SK-N-SH treated with all-trans-retinoic acid at 6 μM for 48 hours (cell line): Measurements from ENCODE around the gene PRSS36.
A peak's percentile ranks its signal among the peaks of the same experiment; 100 is the strongest.

Experiments
- ATAC-seq: fragments of 200-7000 bp; cut with Tn5 transposase; 3 replicates; pipeline ENCODE4 v1.9.1; 2020; ENCODE audit warnings: mild to moderate bottlenecking, moderate library complexity
- BACH2 ChIP-seq: fragments of 250-450 bp; sonication (Bioruptor Pico); IDR thresholded peaks from 2 replicates; pipeline ENCODE4 v1.9.0; 2021; ENCODE audit warnings: mild to moderate bottlenecking, borderline replicate concordance
- CSDC2 ChIP-seq: fragments of 250-450 bp; sonication (Bioruptor Pico); IDR thresholded peaks from 2 replicates; pipeline ENCODE4 v1.5.0; 2020; ENCODE audit warnings: mild to moderate bottlenecking, moderate library complexity
- ESRRG ChIP-seq: fragments of 250-450 bp; sonication (Bioruptor Pico); IDR thresholded peaks from 2 replicates; pipeline ENCODE4 v1.6.1; 2021; ENCODE audit warnings: mild to moderate bottlenecking
- GLIS3 ChIP-seq: fragments of 250-450 bp; sonication (Bioruptor Pico); IDR thresholded peaks from 2 replicates; pipeline ENCODE4 v1.5.0; 2020; ENCODE audit warnings: mild to moderate bottlenecking, moderate library complexity
- ISL1 ChIP-seq: fragments of 250-450 bp; sonication (Bioruptor Pico); IDR thresholded peaks from 2 replicates; pipeline ENCODE4 v2.1.2; 2022; ENCODE audit warnings: mild to moderate bottlenecking, moderate library complexity
- OSR1 ChIP-seq: fragments of 250-450 bp; sonication (Bioruptor Pico); IDR thresholded peaks from 2 replicates; pipeline ENCODE4 v1.8.0; 2022; ENCODE audit warnings: moderate library complexity, mild to moderate bottlenecking, inconsistent platforms
- PPARA ChIP-seq: fragments of 250-450 bp; sonication (Bioruptor Pico); IDR thresholded peaks from 2 replicates; pipeline ENCODE4 v1.5.0; 2020; ENCODE audit warnings: mild to moderate bottlenecking, borderline replicate concordance
- RARB ChIP-seq: fragments of 250-450 bp; sonication (Bioruptor Pico); IDR thresholded peaks from 2 replicates; pipeline ENCODE4 v1.8.0; 2021; ENCODE audit warnings: mild to moderate bottlenecking, moderate library complexity
- SNAI2 ChIP-seq: fragments of 250-450 bp; sonication (Bioruptor Pico); IDR thresholded peaks from 2 replicates; pipeline ENCODE4 v1.5.0; 2020; ENCODE audit warnings: mild to moderate bottlenecking, moderate library complexity
- TCF4 ChIP-seq: fragments of 250-450 bp; sonication (Bioruptor Pico); IDR thresholded peaks from 2 replicates; pipeline ENCODE4 v1.8.0; 2021; ENCODE audit warnings: mild to moderate bottlenecking, moderate library complexity, borderline replicate concordance
- TOX ChIP-seq: fragments of 250-450 bp; sonication (Bioruptor Pico); IDR thresholded peaks from 2 replicates; pipeline ENCODE4 v1.8.0; 2021; ENCODE audit warnings: mild to moderate bottlenecking, moderate library complexity, borderline replicate concordance
- ZC3H10 ChIP-seq: fragments of 250-450 bp; sonication (Bioruptor Pico); IDR thresholded peaks from 2 replicates; pipeline ENCODE4 v1.5.1; 2021; ENCODE audit warnings: mild to moderate bottlenecking, moderate library complexity
- ZFP3 ChIP-seq: fragments of 250-450 bp; sonication (Bioruptor Pico); IDR thresholded peaks from 2 replicates; pipeline ENCODE4 v1.5.0; 2020; ENCODE audit warnings: mild to moderate bottlenecking, moderate library complexity
- ZFP30 ChIP-seq: fragments of 450-650 bp; formaldehyde crosslinking; IDR thresholded peaks from 2 replicates; pipeline ENCODE4 v1.5.0; 2022; ENCODE audit warnings: mild to moderate bottlenecking, moderate library complexity
- ZNF565 ChIP-seq: fragments of 450-650 bp; formaldehyde crosslinking; conservative IDR thresholded peaks from 2 replicates; pipeline ENCODE4 v1.5.0; 2020; ENCODE audit warnings: low read depth, mild to moderate bottlenecking, moderate library complexity
- ZNF70 ChIP-seq: fragments of 450-650 bp; formaldehyde crosslinking; IDR thresholded peaks from 2 replicates; pipeline ENCODE4 v1.5.0; 2020; ENCODE audit warnings: mild to moderate bottlenecking, moderate library complexity
- ZNF8 ChIP-seq: fragments of 450-650 bp; formaldehyde crosslinking; IDR thresholded peaks from 2 replicates; pipeline ENCODE4 v1.5.0; 2020; ENCODE audit warnings: mild to moderate bottlenecking, moderate library complexity
- TF ChIP-seq, protein P1 (sequence below): fragments of 250-450 bp; sonication (Bioruptor Pico); IDR thresholded peaks from 2 replicates; pipeline ENCODE4 v1.5.0; 2020; ENCODE audit warnings: mild to moderate bottlenecking, moderate library complexity
- TF ChIP-seq, protein P2 (sequence below): fragments of 250-450 bp; sonication (Bioruptor Pico); IDR thresholded peaks from 2 replicates; pipeline ENCODE4 v1.5.1; 2020; ENCODE audit warnings: low read depth, mild to moderate bottlenecking, moderate library complexity
- TF ChIP-seq, protein P3 (sequence below): fragments of 250-450 bp; sonication (Bioruptor Pico); IDR thresholded peaks from 2 replicates; pipeline ENCODE4 v1.8.0; 2020; ENCODE audit warnings: mild to moderate bottlenecking, moderate library complexity, borderline replicate concordance
- TF ChIP-seq, protein P4 (sequence below): fragments of 250-450 bp; sonication (Bioruptor Pico); IDR thresholded peaks from 2 replicates; pipeline ENCODE4 v1.8.0; 2021; ENCODE audit warnings: low read depth, mild to moderate bottlenecking, moderate library complexity, borderline replicate concordance
- TF ChIP-seq, protein P5 (sequence below): fragments of 250-450 bp; sonication (Bioruptor Pico); IDR thresholded peaks from 2 replicates; pipeline ENCODE4 v1.5.1; 2021; ENCODE audit warnings: mild to moderate bottlenecking, moderate library complexity

The PRSS36 gene

DNA sequence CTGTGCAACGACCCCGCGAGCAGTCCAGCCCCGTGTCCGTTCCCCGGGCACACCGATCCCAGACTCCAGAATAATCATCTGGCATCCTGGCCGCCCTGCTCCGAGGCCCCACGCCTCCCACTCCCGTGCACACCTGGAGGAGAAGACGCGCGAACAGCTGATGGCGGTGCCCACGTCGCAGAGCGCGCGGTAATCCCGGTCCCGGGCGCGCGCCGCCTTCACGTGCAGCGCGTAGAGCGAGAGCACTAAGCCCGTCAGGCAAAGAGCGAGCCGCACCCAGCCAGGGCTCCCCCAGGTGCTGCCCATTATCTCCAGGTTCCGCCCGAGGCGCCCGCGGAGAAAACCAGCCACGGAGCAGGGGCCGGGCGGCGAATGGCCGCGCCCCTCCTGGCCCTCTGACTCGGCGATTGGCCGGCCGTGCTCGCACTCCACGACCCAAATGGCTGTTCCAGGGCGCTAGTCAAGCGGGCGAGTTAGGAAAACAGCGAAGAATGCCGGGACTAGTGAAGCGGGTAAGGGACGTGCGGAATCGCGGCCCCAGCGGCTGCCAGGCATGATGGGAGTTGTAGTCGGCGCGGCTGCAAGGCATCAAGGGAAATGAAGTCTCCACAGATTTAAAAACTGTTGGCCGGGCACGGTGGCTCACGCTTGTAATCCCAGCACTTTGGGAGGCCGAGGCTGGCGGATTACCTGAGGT lies 55.3 kb downstream of the PRSS36 start, which contains the start of gene VKORC1:
TSS of gene VKORC1 (minus strand) at position 374 of the 697 bp plus-strand sequence. CDS start at position 306, 68 bp downstream.
- TF ChIP-seq TOX (CRISPR knock-in tag) (no peak), ZFP30 (no peak), TCF4 (CRISPR knock-in tag) (no peak)
- TF ChIP-seq, protein P1, sequence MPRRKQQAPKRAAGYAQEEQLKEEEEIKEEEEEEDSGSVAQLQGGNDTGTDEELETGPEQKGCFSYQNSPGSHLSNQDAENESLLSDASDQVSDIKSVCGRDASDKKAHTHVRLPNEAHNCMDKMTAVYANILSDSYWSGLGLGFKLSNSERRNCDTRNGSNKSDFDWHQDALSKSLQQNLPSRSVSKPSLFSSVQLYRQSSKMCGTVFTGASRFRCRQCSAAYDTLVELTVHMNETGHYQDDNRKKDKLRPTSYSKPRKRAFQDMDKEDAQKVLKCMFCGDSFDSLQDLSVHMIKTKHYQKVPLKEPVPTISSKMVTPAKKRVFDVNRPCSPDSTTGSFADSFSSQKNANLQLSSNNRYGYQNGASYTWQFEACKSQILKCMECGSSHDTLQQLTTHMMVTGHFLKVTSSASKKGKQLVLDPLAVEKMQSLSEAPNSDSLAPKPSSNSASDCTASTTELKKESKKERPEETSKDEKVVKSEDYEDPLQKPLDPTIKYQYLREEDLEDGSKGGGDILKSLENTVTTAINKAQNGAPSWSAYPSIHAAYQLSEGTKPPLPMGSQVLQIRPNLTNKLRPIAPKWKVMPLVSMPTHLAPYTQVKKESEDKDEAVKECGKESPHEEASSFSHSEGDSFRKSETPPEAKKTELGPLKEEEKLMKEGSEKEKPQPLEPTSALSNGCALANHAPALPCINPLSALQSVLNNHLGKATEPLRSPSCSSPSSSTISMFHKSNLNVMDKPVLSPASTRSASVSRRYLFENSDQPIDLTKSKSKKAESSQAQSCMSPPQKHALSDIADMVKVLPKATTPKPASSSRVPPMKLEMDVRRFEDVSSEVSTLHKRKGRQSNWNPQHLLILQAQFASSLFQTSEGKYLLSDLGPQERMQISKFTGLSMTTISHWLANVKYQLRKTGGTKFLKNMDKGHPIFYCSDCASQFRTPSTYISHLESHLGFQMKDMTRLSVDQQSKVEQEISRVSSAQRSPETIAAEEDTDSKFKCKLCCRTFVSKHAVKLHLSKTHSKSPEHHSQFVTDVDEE (CRISPR knock-in tag), result 0 out of 2 replicates have a peak, but pooled peaks have one; percentile 17
- ATAC-seq, result peak; percentile 97

DNA sequence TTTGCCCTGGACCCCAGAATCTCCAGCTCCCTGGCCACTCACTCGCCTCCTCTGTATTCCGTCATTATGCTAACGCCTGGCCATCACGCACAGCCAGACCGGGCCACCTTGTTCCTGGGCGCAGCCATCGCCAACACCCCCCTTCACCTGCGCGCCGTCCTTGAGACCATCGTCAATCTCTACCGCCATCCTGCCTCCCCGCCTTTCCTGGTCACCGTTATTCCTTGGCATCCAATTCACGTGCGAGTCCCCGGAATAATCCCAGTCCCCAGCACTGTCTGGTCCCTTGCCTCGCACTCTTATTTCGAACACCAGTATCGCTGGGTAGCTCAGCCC lies 55.8 kb downstream of the PRSS36 start:
- TF ChIP-seq, protein P2, sequence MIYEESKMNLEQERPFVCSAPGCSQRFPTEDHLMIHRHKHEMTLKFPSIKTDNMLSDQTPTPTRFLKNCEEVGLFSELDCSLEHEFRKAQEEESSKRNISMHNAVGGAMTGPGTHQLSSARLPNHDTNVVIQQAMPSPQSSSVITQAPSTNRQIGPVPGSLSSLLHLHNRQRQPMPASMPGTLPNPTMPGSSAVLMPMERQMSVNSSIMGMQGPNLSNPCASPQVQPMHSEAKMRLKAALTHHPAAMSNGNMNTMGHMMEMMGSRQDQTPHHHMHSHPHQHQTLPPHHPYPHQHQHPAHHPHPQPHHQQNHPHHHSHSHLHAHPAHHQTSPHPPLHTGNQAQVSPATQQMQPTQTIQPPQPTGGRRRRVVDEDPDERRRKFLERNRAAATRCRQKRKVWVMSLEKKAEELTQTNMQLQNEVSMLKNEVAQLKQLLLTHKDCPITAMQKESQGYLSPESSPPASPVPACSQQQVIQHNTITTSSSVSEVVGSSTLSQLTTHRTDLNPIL (CRISPR knock-in tag), result no peak
- TF ChIP-seq CSDC2 (CRISPR knock-in tag), result no peak
- ATAC-seq, result peak; percentile 46

DNA sequence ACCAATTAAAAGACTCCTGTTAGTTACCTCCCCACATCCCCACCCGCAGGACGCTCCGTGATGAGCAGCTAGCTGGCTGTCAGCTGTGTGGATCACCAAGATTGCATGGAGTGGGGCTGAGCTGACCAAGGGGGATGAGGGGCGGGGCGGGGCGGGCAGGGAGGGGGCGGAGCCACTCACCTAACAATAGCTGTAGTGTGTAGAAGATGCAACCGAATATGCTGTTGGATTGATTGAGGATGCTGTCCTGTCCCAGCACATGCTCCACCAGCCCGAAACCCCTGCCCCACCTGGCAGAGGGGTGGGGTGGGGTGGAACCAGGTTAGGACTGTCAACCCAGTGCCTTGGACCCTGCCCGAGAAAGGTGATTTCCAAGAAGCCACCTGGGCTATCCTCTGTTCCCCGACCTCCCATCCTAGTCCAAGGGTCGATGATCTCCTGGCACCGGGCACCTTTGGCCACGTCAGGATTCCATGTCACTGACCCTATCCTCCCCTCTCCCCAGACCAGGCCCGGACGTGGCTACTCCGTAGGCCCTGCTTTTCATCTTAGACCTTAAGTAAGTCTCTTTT lies 56.6 kb downstream of the PRSS36 start:
- no peak for TF ChIP-seq TCF4 (CRISPR knock-in tag)
- no peak for TF ChIP-seq GLIS3 (CRISPR knock-in tag)
- no peak for TF ChIP-seq CSDC2 (CRISPR knock-in tag)
- TF ChIP-seq ZNF565, result no peak
- TF ChIP-seq, protein P3, sequence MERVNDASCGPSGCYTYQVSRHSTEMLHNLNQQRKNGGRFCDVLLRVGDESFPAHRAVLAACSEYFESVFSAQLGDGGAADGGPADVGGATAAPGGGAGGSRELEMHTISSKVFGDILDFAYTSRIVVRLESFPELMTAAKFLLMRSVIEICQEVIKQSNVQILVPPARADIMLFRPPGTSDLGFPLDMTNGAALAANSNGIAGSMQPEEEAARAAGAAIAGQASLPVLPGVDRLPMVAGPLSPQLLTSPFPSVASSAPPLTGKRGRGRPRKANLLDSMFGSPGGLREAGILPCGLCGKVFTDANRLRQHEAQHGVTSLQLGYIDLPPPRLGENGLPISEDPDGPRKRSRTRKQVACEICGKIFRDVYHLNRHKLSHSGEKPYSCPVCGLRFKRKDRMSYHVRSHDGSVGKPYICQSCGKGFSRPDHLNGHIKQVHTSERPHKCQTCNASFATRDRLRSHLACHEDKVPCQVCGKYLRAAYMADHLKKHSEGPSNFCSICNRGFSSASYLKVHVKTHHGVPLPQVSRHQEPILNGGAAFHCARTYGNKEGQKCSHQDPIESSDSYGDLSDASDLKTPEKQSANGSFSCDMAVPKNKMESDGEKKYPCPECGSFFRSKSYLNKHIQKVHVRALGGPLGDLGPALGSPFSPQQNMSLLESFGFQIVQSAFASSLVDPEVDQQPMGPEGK (CRISPR knock-in tag), result no peak
- no peak for TF ChIP-seq PPARA (CRISPR knock-in tag)
- TF ChIP-seq ZC3H10 (CRISPR knock-in tag), result no peak
- TF ChIP-seq ISL1 (CRISPR knock-in tag), result no peak
- TF ChIP-seq RARB, result no peak
- no peak for TF ChIP-seq BACH2
- TF ChIP-seq, protein P4, sequence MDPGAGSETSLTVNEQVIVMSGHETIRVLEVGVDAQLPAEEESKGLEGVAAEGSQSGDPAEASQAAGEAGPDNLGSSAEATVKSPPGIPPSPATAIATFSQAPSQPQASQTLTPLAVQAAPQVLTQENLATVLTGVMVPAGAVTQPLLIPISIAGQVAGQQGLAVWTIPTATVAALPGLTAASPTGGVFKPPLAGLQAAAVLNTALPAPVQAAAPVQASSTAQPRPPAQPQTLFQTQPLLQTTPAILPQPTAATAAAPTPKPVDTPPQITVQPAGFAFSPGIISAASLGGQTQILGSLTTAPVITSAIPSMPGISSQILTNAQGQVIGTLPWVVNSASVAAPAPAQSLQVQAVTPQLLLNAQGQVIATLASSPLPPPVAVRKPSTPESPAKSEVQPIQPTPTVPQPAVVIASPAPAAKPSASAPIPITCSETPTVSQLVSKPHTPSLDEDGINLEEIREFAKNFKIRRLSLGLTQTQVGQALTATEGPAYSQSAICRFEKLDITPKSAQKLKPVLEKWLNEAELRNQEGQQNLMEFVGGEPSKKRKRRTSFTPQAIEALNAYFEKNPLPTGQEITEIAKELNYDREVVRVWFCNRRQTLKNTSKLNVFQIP (CRISPR knock-in tag), result no peak
- no peak for TF ChIP-seq TOX (CRISPR knock-in tag)
- no peak for TF ChIP-seq ZNF8 (CRISPR knock-in tag)
- TF ChIP-seq ZFP30, result no peak
- TF ChIP-seq ESRRG, result no peak
- TF ChIP-seq ZNF70, result no peak
- TF ChIP-seq ZFP3 (CRISPR knock-in tag), result no peak
- TF ChIP-seq OSR1 (CRISPR knock-in tag), result no peak
- TF ChIP-seq, protein P5, sequence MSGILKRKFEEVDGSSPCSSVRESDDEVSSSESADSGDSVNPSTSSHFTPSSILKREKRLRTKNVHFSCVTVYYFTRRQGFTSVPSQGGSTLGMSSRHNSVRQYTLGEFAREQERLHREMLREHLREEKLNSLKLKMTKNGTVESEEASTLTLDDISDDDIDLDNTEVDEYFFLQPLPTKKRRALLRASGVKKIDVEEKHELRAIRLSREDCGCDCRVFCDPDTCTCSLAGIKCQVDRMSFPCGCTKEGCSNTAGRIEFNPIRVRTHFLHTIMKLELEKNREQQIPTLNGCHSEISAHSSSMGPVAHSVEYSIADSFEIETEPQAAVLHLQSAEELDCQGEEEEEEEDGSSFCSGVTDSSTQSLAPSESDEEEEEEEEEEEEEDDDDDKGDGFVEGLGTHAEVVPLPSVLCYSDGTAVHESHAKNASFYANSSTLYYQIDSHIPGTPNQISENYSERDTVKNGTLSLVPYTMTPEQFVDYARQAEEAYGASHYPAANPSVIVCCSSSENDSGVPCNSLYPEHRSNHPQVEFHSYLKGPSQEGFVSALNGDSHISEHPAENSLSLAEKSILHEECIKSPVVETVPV, result no peak
- TF ChIP-seq SNAI2, result no peak
- peak; percentile 41 for ATAC-seq
